HepG2 (cell line): ENCODE measurements around the gene RELL2. TPM values are rescaled to one million over a fixed set of nuclear protein-coding genes. Genes with fewer than 3 reads are reported as not detected.

Experiments used
- ATAC-seq: fragments of 200-7000 bp; cut with Tn5 transposase; 3 replicates; pipeline ENCODE4 v1.9.1; 2020; ENCODE audit warnings: mild to moderate bottlenecking, moderate library complexity
- BruUV-seq: library from RNA; stranded (reverse); fragments of 400-500 nt; replicated peaks from 2 replicates; lab custom pipeline; 2021; lab: Mats Ljungman, UMichigan
- CTCF ChIA-PET: fragments of 300-600 bp; formaldehyde crosslinking; extraction: SDS; loops from one replicate; lab custom pipeline; 2021; ENCODE audit warnings: low total read pairs, inconsistent platforms, low intra/inter-chr PET ratio; lab: Yijun Ruan, JAX
- POLR2A ChIA-PET: fragments of 350-600 bp; sonication (Branson Sonifier 250); formaldehyde crosslinking; loops from one replicate; lab custom pipeline; 2020; ENCODE audit warnings: antibody characterized with exemption, inconsistent platforms; lab: Yijun Ruan, JAX
- DNase-seq: peaks from one replicate; pipeline ENCODE4 v3.0.0-alpha.2; 2015; ENCODE audit warnings: low spot score
- FAIRE-seq: peaks from 3 replicates; lab custom pipeline; 2011; peaks lifted over from hg19 to GRCh38; lab: Jason Lieb, UNC
- H2AFZ ChIP-seq: one replicate; pipeline ENCODE4 v1.6.1; 2011; ENCODE audit warnings: low read length, inconsistent platforms
- H3K27ac ChIP-seq: fragments of 300-600 bp; 3 replicates; pipeline ENCODE4 v1.8.0; 2011; ENCODE audit warnings: mixed run types, mild to moderate bottlenecking, mixed read lengths, low read length, inconsistent platforms; ENCODE audit not compliant: insufficient read depth; ENCODE audit errors: extremely low read length
- H3K27me3 ChIP-seq, 2 experiments: fragments of 200-600 bp in 1 of 2; 2 replicates in 1 of 2; 3 replicates in 1 of 2; pipeline versions ENCODE4 v1.6.0 to v1.8.0; 2011; ENCODE audit warnings: low read length in 2 of 2, mild to moderate bottlenecking in 2 of 2, moderate library complexity in 2 of 2, inconsistent platforms in 1 of 2; ENCODE audit not compliant: insufficient read depth in 2 of 2, control insufficient read depth in 1 of 2
- H3K36me3 ChIP-seq, 2 experiments: fragments of 200-600 bp in 1 of 2; replicated peaks in 1 of 2; 2 replicates in 1 of 2; 3 replicates in 1 of 2; pipeline versions ENCODE4 v1.5.1 to v1.8.0; 2011; ENCODE audit warnings: low read length in 2 of 2, inconsistent platforms in 1 of 2; ENCODE audit not compliant: insufficient read depth in 2 of 2, control insufficient read depth in 1 of 2
- H3K4me1 ChIP-seq: 2 replicates; pipeline ENCODE4 v1.5.1; 2012; ENCODE audit warnings: low read length, inconsistent platforms; ENCODE audit not compliant: insufficient read depth
- H3K4me2 ChIP-seq: 2 replicates; pipeline ENCODE4 v1.6.0; 2011; ENCODE audit warnings: low read depth, low read length, inconsistent platforms
- H3K4me3 ChIP-seq, 3 experiments: fragments of 200-600 bp in 1 of 3; sonication (generic), shearing (Covaris generic) in 1 of 3; replicated peaks in 1 of 3; 2 replicates each; pipeline ENCODE4 v1.5.1; 2011 to 2016; ENCODE audit warnings: low read length in 3 of 3, inconsistent platforms in 2 of 3, low read depth in 2 of 3, mild to moderate bottlenecking in 2 of 3, control low read depth in 1 of 3, mixed read lengths in 1 of 3; ENCODE audit not compliant: insufficient read depth in 1 of 3
- H3K79me2 ChIP-seq: one replicate; pipeline ENCODE4 v1.6.1; 2011; ENCODE audit warnings: low read length, inconsistent platforms; ENCODE audit not compliant: insufficient read depth
- H3K9ac ChIP-seq: 2 replicates; pipeline ENCODE4 v1.6.0; 2011; ENCODE audit warnings: mild to moderate bottlenecking, low read depth, low read length, inconsistent platforms; ENCODE audit not compliant: insufficient read depth
- H3K9me3 ChIP-seq: 2 replicates; pipeline ENCODE4 v1.5.1; 2012; ENCODE audit warnings: mild to moderate bottlenecking, low read length
- H4K20me1 ChIP-seq: 2 replicates; pipeline ENCODE4 v1.6.0; 2011; ENCODE audit warnings: inconsistent platforms, mild to moderate bottlenecking, low read length, moderate library complexity; ENCODE audit not compliant: insufficient read depth
- ISX ChIP-seq: sonication (generic); formaldehyde crosslinking; conservative IDR thresholded peaks from 2 replicates; pipeline ENCODE4 v1.5.0; 2020; ENCODE audit warnings: missing genetic modification reagents
- TGIF2 ChIP-seq: IDR thresholded peaks from 2 replicates; pipeline ENCODE4 v1.6.1; 2016; ENCODE audit warnings: control low read depth, missing compliant biosample characterization
- ZNF143 ChIP-seq: sonication (generic); formaldehyde crosslinking; IDR thresholded peaks from 2 replicates; pipeline ENCODE4 v1.4.0; 2020; ENCODE audit warnings: missing genetic modification reagents
- ZNF343 ChIP-seq: sonication (generic); formaldehyde crosslinking; IDR thresholded peaks from 2 replicates; pipeline ENCODE4 v1.4.0; 2020; ENCODE audit warnings: mild to moderate bottlenecking, missing genetic modification reagents
- ZNF501 ChIP-seq: sonication (generic); formaldehyde crosslinking; IDR thresholded peaks from 2 replicates; pipeline ENCODE4 v1.5.1; 2020; ENCODE audit warnings: mild to moderate bottlenecking, moderate library complexity, missing genetic modification reagents
- WGBS: methylation state at CpG from one replicate; pipeline ENCODE4 v1.1.6; 2017; ENCODE audit warnings: low lambda C conversion rate; 5-methylcytosine and 5-hydroxymethylcytosine counted together
- in situ Hi-C: cut with HindIII; loops from 2 replicates; pipeline ENCODE4 v1.10.0; 2017; ENCODE audit warnings: low pct_unique_long_range_greater_than_20kb; ENCODE audit not compliant: extremely low pct_ligation_motif_present
- intact Hi-C: fragments of 100-400 bp; cut with micrococcal nuclease; formaldehyde crosslinking; loops from one replicate; pipeline ENCODE4 v1.10.0; 2022; ENCODE audit not compliant: unreplicated experiment
- polyA plus RNA-seq, 8 experiments: library from polyadenylated mRNA; depleted of rRNA in 3 of 8; stranded (reverse) in 7 of 8; unstranded in 1 of 8; fragments of >200 nt; fragmentation: Illumina TruSeq in 4 of 8; extraction: Trizol in 4 of 8; gene quantifications; 2 replicates each; pipeline versions ENCODE4 v1.2.1 to v1.2.3, GENCODE V29; 2011 to 2016; ENCODE audit warnings: low read depth in 4 of 8, missing spikeins in 1 of 8, mixed read lengths in 1 of 8; ENCODE audit not compliant: insufficient read depth in 1 of 8
- total RNA-seq, 5 experiments: library from RNA; depleted of rRNA; stranded (reverse); fragments of >200 nt; fragmentation: Illumina TruSeq; extraction: Trizol; gene quantifications; 2 replicates each; pipeline ENCODE4 v1.2.3, GENCODE V29; 2016; ENCODE audit warnings: low read depth in 1 of 5
- TF ChIP-seq, protein P1 (sequence below): sonication (generic); formaldehyde crosslinking; IDR thresholded peaks from 2 replicates; pipeline ENCODE4 v1.4.0; 2020; ENCODE audit warnings: missing genetic modification reagents

The RELL2 gene
- total and polyA plus RNA-seq, 2 of the 13 experiments (the other 11 are each of a cell fraction or from before 2014, with no cell fraction given): 6.4 to 8.3 TPM

DNA sequence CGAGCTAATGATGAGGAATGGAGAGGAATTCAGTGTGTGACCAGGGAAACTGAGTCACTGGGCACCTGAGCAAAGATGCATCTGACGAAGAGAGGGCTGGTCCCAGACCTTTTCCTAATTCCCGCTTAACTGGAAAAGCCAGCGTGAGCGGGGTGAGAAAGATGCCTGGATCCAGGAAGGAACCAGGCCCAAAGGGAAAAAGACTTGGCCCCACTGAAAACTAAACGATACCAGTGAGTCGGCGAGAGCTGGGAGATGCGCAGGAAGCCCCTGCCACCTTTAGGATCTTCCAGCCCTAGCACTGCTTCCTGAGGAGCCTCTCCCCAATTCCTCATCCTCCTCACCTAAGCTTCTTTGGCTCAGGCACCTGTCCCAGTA lies 14.9 kb downstream of the RELL2 start:
- Histone ChIP-seq H3K36me3 (no peaks in the 10 kb centered on the region), H3K27me3 (peaks cover 5 to 10% of the 10 kb centered on the region in 2 experiments; a peak in 4 of 5 replicates), H3K9ac (peak overlapping the region; percentile 58; the same call in 1 of the 2 replicates), H3K9me3 (no peaks in the 10 kb centered on the region), H2AFZ (peak overlapping the region; percentile 32), H3K4me3 (peak overlapping the region; percentile 79 to 86 (median 85); a peak in 4 of 6 replicates), H4K20me1 (no peaks in the 10 kb centered on the region), H3K4me1 (peaks cover 17% of the 10 kb centered on the region), H3K27ac (no peak overlapping the region), H3K79me2 (no peaks in the 10 kb centered on the region), H3K4me2 (peak overlapping the region; percentile 88)
- in situ Hi-C loops (no loop called here), intact Hi-C loops (no loop called here)
- no peak for FAIRE-seq
- 78% methylated on average over 9 of the region's 9 CpGs for WGBS
- ATAC-seq: no peak
- ChIA-PET POLR2A (interaction anchor here (0.8 to 1.4 kb wide), 3 partner anchors 9 to 33 kb away, joined by 3 to 15 read pairs (median 3); partner anchors contain the start of genes DIAPH1, HDAC3 and RELL2), CTCF (no interaction called here)
- TF ChIP-seq ZNF501 (CRISPR knock-in tag) (0 out of 2 replicates have a peak, but pooled peaks have one; percentile 4), TGIF2 (CRISPR knock-in tag) (no peak), ZNF143 (CRISPR knock-in tag) (no peak), ZNF343 (CRISPR knock-in tag) (no peak)
- TF ChIP-seq, protein P1, sequence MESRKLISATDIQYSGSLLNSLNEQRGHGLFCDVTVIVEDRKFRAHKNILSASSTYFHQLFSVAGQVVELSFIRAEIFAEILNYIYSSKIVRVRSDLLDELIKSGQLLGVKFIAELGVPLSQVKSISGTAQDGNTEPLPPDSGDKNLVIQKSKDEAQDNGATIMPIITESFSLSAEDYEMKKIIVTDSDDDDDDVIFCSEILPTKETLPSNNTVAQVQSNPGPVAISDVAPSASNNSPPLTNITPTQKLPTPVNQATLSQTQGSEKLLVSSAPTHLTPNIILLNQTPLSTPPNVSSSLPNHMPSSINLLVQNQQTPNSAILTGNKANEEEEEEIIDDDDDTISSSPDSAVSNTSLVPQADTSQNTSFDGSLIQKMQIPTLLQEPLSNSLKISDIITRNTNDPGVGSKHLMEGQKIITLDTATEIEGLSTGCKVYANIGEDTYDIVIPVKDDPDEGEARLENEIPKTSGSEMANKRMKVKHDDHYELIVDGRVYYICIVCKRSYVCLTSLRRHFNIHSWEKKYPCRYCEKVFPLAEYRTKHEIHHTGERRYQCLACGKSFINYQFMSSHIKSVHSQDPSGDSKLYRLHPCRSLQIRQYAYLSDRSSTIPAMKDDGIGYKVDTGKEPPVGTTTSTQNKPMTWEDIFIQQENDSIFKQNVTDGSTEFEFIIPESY: peak; percentile 31; the same call in 1 of the 2 replicates
- DNase-seq: no peak
- BruUV-seq: no TSS peak

DNA sequence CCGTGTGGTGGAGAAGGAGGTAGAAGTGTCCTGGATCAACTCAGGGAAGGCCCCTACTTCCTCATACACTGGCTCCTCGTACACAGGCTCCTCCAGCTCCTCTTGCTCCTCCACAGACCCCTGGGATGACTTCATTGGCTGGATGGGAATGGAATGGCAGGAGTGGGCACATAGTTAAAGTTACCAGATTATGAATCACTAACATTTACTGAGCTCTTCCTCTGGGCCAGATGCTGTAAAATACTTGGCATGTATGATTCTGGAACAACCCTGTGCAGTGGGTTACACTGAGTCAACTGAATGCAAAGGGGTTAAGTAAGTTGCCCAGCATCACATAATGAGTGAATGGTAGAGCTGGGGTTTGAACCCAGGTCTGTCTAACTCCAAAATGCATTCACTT lies 17.5 kb downstream of the RELL2 start:
- Histone ChIP-seq H3K79me2 (no peaks in the 10 kb centered on the region), H3K9ac (no peak overlapping the region), H2AFZ (no peak overlapping the region), H3K4me2 (no peak overlapping the region), H3K27ac (no peak overlapping the region), H3K4me3 (no peak overlapping the region), H3K36me3 (no peaks in the 10 kb centered on the region), H4K20me1 (no peaks in the 10 kb centered on the region), H3K27me3 (peaks cover 5 to 15% of the 10 kb centered on the region in 2 experiments; a peak in 4 of 5 replicates), H3K9me3 (no peaks in the 10 kb centered on the region), H3K4me1 (peaks cover 17% of the 10 kb centered on the region)
- ChIA-PET CTCF (no interaction called here), POLR2A (no interaction called here)
- ATAC-seq (no peak), DNase-seq (no peak), FAIRE-seq (no peak)
- intact Hi-C loops (no loop called here), in situ Hi-C loops (no loop called here)
- BruUV-seq: no TSS peak
- no peak for TF ChIP-seq ISX (CRISPR knock-in tag)
- 60% methylated on average over 1 of the region's 2 CpGs for WGBS
